HG02943 (cell line): ENCODE measurements around the gene UAP1L1.

Source experiments
- ATAC-seq: cut with Tn5 transposase; IDR thresholded peaks from one replicate; pipeline ENCODE4 v1.9.1; 2021; ENCODE audit warnings: mild to moderate bottlenecking, low read depth, moderate library complexity; ENCODE audit not compliant: unreplicated experiment

The UAP1L1 gene

GRCh38 chr9:137071282-137071681, 6.0 kb upstream of the UAP1L1 start:
- ATAC-seq: no peak

GRCh38 chr9:137073992-137074399, 3.3 kb upstream of the UAP1L1 start:
- ATAC-seq: no peak

GRCh38 chr9:137074657-137075274, 2.6 kb upstream of the UAP1L1 start:
- no peak for ATAC-seq

- no peak for ATAC-seq
Observed at GRCh38 chr9:137075275-137075775, 2.0 kb upstream of the UAP1L1 start.

GRCh38 chr9:137076636-137077009, 694 bp upstream of the UAP1L1 start:
- no peak for ATAC-seq

- ATAC-seq: no peak
Observed at GRCh38 chr9:137077758-137078693, 709 bp downstream of the UAP1L1 start.

GRCh38 chr9:137078701-137079400, 1.5 kb downstream of the UAP1L1 start:
- no peak for ATAC-seq

- no peak for ATAC-seq
Observed at GRCh38 chr9:137079401-137079787, 2.1 kb downstream of the UAP1L1 start.

GRCh38 chr9:137080260-137081122, 3.2 kb downstream of the UAP1L1 start:
- ATAC-seq: no peak

- no peak for ATAC-seq
Observed at GRCh38 chr9:137082222-137082924, 5.1 kb downstream of the UAP1L1 start.

GRCh38 chr9:137082925-137083290, 5.6 kb downstream of the UAP1L1 start:
- no peak for ATAC-seq

GRCh38 chr9:137083394-137084004, 6.2 kb downstream of the UAP1L1 start:
- no peak for ATAC-seq

- ATAC-seq: no peak
Observed at GRCh38 chr9:137084526-137084925, 7.2 kb downstream of the UAP1L1 start.

GRCh38 chr9:137085920-137086530, 8.7 kb downstream of the UAP1L1 start:
- peak; percentile 19 for ATAC-seq

- peak; percentile 77 for ATAC-seq
Observed at GRCh38 chr9:137086531-137087408, 9.5 kb downstream of the UAP1L1 start, which contains the start of gene MAN1B1. TSS of gene MAN1B1 (plus strand) at chr9:137086985. CDS start at chr9:137087000, 15 bp downstream.

- no peak for ATAC-seq
Observed at GRCh38 chr9:137087409-137087925, 10.2 kb downstream of the UAP1L1 start.

GRCh38 chr9:137088121-137088520, 10.8 kb downstream of the UAP1L1 start:
- no peak for ATAC-seq
